ENCODE data around the gene CRY2.

Gene CRY2

DNA sequence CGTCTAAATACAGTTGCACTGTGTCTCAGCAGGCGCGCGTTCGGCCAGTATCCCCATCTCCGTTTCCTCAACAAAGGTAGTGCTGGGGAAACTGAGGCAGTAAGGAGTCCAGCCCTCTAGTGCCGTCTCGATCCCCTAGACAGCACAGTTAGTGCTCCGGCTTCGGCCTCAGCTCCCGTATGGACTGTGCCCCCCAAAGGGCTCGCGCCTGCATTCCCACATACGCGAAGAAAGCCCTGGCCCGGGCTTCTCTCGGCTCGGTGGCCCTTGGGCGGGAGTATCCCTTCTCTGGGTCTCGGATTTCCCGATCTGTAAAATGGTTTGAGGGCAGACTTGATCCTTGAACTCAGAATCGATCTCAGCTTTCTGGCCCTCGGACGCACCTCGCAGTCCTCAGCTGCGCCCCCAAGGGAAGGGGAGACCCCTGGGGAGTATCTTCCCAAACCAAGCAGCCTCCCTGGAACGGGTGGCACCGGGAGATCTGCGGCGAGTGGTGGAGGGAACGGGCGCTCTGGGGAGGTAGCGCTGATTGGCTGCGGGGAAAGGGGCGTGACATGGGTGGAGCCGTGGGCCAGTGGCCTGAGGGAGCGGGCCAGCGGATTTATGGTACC is 71.2 kb downstream of the CRY2 start:
- peak in 1 of 2 donors; percentile 27 for DNase-seq (ENCODE audit: low read depth in 2 of 2)

DNA sequence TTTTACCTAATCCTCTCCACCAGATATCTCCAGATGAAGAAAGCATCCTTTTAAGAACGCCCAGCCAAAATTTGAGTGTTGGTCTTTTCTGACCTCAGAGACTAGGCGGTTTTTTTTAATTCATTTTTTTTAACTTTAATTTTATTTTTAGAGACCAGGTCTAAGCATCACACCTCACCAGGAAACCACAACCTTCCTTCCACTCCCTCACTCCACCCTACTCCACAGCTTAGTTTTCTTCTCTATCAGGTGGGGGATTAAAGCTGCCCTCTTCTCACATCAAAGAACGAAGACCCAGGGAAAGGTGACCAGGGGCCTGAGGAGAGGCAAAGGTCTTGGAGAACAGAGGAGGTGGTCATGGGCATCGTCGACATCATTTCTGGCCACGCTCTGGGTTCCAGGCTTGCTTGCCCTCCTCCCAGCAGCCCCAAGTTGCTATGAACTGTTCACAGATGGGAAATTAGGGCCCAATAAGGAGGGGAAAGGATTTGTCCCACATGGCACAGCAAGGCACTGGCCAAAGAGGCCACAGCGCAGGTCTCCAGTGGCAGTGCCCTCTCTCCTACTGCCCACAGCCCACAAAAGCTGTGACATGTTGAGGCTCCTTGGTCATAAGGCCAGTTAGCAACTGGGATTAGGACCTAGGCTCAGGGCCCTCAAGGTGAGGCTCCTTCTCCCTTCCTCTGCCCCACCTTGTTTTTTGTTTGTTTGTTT is 71.8 kb downstream of the CRY2 start:
- DNase-seq (ENCODE audit: low read depth in 2 of 2): no peak

DNA sequence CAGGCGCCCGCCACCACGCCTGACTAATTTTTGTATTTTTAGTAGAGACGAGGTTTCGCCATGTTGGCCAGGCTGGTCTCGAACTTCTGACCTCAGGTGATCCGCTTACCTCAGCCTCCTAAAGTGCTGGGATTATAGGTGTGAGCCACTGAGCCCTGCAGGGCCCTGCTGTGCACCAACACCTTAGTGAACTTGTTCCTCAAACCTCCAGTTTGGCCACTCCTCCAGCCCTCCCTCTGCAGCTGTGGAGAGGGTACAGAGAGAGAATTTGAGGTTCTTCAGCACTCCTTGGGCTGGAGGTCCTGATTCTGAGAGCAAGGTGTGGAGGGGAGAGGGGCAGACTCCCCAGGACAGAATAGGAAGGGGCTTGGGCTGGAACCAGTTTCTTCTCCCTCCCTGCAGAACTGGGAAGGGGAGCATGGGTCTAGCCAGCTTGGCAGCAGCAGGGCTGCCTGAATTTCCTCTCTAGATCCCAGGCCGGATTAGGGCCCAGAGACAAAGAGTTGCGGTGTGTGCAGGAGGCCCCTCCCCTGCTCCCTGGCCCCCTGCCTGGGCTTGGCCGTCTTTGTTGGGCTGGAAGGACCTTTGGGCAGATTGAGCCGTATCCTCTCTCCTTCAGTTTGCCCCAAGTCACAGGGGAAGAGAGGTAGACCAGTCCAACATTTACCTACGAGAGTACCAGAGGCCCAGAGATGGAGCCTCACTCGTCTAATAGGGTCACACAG is 72.7 kb downstream of the CRY2 start:
- no peak for DNase-seq (ENCODE audit: low read depth in 2 of 2)

DNA sequence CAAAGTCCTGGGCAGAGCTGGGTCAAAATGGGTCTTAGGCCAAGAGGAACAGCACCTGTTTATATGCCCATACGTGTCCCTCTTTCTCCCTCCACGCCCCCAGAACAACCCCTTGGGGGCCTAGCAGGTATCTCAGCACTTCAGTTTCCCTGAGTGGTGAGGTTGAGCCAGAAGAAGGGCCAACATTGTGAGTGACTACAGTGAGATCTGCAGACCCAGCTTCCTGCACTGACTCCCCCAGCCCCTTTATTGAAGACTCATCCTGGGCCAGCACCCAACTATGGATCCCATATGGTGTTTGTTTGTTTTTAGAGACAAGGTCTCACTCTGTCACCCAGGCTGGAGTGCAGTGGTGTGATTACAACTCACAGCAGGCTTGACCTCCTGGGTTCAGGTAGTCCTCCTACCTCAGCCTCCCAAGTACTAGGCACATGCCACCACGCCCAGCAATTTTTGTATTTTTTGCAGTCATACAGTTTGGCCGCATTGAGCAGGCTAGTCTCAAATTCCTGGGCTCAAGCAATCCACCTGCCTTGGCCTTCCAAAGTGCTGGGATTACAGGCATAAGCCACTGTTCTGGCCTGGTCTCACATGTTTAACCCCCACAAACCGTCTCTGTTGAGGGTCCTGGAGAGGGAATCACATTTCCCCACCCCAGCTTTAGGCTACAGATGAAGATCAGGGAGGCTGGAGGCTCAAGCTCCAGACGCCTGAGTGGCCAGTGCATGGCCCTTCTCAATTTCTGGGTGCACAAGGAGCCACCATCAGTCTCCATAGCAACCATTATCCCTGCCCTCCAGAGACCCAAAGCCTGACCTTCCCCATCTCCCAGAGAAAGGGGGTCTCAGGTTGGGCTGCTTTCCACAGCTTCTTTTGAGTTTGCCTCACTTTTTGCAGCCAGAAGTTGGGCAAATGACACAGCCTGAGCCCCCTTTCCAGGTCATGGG is 73.5 kb downstream of the CRY2 start:
- no peak for DNase-seq (ENCODE audit: low read depth in 2 of 2)

DNA sequence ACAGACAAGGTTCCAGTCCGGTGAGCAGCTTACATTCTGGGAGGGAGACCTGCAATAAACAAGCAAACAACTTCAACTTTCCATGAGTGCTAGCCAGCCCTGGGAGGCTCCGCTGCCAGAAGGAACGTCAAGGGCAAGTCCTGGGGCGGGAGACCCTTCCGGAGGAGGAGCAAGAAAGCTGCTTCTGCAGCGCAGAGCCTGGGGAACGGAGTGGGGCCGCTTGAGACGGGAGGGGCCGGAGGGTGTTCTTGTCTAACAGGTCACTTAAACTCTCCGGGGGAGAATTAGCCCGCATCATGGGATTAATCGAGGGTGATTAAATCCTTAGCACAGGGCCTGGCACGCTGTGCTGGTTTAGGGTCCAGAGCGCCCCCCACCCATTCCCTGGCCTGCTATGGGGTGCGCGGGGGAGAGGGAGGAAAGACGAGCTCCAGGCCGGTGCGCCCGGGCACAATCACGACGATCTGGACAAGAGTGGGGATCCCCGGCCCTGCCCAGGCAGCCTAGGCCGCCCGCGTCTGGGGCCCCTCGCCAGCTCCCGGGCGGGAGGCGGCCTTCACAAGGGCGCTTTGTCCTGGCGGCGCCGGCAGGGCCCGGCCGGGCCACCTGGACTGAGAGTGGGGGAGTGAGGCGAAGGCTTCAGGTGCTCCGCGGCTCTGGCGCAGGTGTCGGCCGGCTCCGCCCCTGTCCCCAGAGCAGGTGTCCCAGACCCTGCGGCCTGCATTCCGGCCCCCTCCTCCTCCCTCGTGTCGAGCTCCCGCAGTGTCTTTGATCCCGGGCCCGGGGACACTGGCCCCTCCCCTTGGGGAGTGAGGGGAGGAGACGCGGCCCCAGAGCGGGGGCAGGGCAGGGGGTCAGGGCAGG is 74.5 kb downstream of the CRY2 start:
- DNase-seq (ENCODE audit: low read depth in 2 of 2): no peak

DNA sequence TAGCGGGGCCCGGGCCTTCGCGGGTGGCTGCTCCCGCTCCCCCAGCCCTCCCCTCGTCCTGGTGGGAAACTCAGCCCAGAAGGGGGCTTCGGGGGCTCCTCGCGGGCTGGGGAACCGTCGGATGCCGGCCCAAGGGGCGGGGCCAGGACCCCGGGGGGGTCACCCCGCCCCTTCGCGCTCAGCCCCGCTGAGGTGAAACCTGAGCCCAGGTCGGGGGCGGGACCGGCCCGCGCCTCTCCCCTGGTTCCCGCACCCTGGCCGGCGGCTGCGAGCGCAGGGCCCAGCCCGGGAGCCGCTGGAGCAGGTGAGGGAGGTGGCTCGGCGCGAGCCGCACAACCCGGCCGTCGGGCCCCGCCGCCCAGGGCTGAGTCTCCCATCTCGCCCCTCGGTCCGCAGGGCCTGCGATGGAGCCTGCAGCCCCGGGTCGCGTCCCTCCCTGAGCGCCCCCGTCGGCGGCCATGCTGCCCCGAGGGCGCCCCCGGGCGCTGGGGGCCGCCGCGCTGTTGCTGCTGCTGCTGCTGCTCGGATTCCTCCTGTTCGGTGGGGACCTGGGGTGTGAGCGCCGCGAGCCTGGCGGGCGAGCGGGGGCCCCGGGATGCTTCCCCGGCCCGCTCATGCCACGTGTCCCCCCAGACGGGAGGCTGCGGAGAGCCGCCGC is 75.3 kb downstream of the CRY2 start, which contains the start of gene LARGE2:
TSS of gene LARGE2 (plus strand) at position 232 of the 658 bp plus-strand sequence. CDS start at position 459, 227 bp downstream.
- no peak for DNase-seq (ENCODE audit: low read depth in 2 of 2)

DNA sequence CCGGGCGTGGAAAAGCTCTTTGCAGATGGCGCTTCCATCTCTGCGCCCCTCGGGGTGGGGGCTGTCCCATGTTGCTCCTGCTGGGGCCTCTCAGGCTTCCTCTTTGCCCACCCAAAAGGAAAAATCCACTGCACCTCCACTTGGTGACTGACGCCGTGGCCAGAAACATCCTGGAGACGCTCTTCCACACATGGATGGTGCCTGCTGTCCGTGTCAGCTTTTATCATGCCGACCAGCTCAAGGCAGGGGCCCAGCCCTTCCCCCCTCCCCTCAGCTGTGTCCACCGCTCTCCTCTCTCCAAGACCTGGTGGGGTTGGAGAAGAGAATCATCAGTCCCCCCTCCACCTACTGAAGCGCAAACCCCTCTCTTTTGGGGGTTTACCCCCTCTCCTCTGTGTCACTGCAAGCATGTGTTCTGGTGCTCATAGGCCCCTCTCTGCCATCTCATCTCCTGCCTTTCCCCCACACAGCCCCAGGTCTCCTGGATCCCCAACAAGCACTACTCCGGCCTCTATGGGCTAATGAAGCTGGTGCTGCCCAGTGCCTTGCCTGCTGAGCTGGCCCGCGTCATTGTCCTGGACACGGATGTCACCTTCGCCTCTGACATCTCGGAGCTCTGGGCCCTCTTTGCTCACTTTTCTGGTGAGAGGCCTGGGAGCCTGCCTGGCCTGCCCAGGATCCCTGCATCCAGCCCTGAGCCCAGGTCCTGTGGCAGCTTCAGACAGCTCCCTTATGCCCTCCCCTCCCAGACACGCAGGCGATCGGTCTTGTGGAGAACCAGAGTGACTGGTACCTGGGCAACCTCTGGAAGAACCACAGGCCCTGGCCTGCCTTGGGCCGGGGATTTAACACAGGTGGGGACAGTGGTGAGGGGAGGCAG is 77.0 kb downstream of the CRY2 start:
- no peak for DNase-seq (ENCODE audit: low read depth in 2 of 2)

DNA sequence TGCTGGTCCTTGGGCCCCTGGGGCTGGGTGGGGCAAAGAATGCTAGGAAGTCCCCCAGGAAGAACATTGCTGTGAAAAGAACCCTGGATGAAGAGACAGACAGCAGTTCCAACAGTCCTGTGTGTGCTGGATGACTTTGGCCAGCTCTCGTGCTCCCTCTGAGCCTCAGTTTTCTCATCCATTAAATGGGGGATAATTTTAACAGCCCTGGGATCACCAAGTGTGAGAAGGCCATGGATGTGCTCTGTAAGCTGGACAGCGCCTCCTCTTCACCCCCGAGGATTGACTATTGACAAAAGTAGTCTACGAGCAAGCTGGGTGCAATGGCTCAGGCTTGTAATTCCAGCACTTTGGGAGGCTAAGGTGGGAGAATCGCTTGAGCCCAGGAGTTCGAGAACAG is 77.7 kb downstream of the CRY2 start:
- no peak for DNase-seq (ENCODE audit: low read depth in 2 of 2)

DNA sequence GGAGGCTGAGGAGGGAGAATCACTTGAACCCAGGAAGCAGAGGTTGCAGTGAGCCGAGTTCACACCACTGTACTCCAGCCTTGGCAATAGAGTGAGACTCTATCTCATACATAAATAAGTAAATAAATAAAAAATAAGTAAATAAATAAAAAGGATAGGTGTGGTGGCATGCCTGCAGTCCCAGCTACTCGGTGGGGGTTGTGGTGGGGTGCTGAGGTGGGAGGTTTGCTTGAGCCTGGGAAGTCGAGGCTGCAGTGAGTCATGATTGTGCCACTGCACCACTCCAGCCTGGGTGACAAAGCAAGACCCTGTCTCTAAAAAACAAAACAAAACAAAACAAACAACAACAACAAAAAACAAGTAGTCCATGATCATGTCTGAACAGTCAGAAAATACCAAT is 78.3 kb downstream of the CRY2 start:
- no peak for DNase-seq (ENCODE audit: low read depth in 2 of 2)

DNA sequence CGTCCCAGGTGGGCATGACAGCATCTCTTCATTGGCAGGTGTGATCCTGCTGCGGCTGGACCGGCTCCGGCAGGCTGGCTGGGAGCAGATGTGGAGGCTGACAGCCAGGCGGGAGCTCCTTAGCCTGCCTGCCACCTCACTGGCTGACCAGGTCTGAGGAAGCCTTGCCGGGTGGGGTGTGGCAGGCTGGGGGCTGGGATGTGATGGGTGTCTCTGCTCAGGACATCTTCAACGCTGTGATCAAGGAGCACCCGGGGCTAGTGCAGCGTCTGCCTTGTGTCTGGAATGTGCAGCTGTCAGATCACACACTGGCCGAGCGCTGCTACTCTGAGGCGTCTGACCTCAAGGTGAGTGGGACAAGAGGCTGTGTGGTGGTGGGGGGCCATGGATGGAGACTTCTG is 78.7 kb downstream of the CRY2 start:
- DNase-seq (ENCODE audit: low read depth in 2 of 2): no peak

DNA sequence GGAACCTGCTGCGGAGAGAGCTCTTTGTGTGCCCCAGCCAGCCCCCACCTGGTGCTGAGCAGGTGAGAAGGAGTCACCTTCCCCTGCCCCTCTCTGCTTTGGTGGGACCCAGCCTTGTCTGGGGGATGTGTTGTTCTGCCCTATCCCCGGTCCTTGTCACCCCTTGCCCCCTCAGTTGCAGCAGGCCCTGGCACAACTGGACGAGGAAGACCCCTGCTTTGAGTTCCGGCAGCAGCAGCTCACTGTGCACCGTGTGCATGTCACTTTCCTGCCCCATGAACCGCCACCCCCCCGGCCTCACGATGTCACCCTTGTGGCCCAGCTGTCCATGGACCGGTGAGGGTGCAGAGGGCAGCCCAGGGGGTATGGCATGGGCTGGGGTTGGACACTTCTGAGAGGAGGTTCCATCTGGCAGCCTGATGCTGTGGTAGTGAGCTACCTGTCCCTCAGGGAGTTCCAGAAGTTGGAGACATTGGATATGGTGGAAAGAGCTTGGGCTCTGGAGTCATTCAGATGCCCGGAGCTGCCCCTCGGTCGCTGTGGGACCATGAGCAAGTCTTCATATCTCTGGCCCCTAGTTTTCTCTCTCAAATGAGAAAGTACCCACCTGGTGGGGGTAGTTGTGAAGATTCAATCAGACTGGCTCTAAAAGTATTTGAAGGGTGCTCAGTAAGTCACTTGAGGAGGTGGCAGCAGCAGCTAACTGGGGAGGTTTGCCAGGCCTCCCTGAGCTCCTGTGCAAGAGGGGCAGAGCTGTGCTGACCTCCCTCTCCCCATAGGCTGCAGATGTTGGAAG is 79.5 kb downstream of the CRY2 start:
- DNase-seq (ENCODE audit: low read depth in 2 of 2): no peak

DNA sequence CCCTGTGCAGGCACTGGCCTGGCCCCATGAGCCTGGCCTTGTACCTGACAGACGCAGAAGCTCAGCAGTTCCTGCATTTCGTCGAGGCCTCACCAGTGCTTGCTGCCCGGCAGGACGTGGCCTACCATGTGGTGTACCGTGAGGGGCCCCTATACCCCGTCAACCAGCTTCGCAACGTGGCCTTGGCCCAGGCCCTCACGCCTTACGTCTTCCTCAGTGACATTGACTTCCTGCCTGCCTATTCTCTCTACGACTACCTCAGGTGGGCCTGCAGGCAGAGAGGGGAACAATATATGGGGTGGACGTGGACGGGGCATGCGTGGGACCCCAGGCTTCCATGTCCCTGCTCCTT is 80.0 kb downstream of the CRY2 start:
- DNase-seq (ENCODE audit: low read depth in 2 of 2): no peak

DNA sequence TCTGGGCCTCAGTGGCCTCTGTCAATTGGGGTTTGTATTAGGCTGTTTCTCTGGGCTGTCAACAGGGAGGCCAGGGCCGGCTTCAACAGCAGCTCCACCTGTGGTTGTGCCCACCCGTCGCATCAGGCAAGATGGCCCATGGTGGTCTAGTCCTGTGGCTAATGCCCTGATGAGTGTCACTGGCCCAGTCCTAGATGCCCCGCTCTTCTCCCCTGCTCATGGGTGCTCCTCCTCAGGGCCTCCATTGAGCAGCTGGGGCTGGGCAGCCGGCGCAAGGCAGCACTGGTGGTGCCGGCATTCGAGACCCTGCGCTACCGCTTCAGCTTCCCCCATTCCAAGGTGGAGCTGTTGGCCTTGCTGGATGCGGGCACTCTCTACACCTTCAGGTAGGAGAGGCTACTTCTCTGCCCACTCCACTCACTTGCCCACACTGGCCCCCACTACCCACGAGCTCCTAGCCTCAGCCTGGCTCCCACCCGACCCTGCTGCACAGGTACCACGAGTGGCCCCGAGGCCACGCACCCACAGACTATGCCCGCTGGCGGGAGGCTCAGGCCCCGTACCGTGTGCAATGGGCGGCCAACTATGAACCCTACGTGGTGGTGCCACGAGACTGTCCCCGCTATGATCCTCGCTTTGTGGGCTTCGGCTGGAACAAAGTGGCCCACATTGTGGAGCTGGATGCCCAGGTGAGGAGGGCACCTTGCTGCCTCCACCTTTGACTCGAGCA is 80.6 kb downstream of the CRY2 start:
- no peak for DNase-seq (ENCODE audit: low read depth in 2 of 2)

DNA sequence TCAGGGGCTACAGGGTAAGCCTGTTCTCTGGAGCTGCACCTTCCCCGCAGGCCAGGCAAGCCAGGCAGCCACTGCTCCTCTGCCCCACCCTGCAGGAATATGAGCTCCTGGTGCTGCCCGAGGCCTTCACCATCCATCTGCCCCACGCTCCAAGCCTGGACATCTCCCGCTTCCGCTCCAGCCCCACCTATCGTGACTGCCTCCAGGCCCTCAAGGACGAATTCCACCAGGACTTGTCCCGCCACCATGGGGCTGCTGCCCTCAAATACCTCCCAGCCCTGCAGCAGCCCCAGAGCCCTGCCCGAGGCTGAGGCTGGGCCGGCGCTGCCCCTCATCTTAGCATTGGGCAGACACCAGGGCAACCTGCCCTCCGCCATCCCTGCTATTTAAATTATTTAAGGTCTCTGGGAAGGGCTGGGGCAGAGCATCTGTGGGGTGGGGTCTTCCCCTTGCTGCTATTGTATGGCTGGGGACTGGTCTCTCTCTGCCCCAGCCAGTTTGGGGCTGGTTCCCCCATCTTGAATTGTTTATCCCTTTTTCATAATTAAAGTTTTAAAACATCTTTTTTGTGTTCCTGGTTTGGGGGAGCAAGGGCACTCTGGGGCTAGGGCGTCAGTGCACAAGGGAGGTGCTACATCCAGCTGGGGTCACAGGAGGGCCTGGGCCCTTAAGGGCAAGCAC is 81.4 kb downstream of the CRY2 start:
- no peak for DNase-seq (ENCODE audit: low read depth in 2 of 2)

DNA sequence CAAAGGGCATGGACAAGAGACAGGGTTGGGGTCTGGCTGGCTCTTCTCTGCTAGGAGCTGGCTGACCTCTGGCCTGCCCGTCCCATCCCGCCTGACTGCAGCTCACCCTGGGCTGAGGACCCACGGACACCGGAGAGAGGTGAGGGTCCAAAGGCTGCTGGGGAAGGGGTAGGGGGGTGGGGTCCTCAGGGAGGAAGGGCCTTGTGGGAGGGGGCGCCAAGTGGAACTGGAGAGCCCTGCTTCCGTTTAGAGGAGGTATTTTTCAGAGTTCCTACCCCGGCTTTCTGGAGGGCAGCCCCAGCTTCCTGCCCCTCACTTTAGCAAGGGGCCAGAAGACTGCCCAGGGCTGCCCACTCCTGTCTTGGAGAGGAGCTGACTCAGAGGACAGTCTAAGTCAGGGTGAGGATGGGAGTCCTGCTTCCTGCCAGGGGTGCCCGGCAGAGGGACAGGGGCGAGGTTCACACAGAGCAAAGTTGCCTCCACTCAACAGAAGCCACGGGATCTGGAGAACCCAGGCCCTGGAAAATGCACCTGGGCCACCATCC is 82.3 kb downstream of the CRY2 start:
- DNase-seq (ENCODE audit: low read depth in 2 of 2): no peak

DNA sequence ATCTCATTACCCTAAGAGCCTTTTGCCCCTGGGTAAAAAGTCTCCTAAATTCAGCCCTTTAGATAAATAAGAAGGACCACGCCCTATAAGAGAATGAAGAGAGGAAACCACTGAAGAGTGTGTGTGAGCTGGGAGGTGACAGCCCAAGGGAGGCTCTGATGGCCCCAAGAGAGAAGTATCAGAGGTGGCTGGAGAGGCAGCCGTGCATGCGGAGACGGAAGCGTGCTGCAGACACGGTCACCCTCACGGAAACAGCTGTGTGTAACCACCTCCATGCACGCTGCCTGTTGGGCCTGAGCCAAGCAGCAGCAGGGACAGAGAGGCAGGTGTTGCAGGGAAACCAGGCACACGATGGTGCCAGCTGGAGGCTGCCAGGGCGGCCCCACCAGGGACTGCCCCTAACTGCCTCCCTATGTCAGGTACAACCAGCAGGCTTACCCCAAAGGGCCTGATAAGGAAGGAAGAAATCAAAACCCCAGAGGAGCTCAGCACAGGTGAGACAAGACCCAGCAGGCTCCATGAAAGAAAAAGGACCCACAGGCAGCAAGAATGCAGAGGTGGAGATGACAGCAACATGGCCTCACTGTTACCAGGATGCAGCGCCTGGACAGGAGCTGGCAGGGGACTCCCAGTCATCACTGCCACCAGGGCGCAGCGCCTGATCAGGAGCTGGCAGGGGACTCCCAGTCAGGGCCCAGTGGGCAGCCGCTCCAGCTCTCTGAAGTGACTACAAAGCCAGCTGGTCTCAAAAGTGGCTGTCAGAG is 82.9 kb downstream of the CRY2 start:
- no peak for DNase-seq (ENCODE audit: low read depth in 2 of 2)
